GM06990 (cell line): ENCODE results near the gene GABBR2.

Source experiments
- DNase-seq: peaks from one replicate; pipeline ENCODE4 v3.0.0-alpha.2; 2011; ENCODE audit not compliant: insufficient read length; ENCODE audit errors: extremely low read depth
- H3K27me3 ChIP-seq: replicated peaks from 2 replicates; pipeline ENCODE4 v1.6.0; 2011; ENCODE audit warnings: low read length; ENCODE audit not compliant: control insufficient read depth, insufficient read depth
- H3K36me3 ChIP-seq: 2 replicates; pipeline ENCODE4 v1.5.1; 2011; ENCODE audit warnings: low read length; ENCODE audit not compliant: control insufficient read depth, insufficient read depth
- H3K4me3 ChIP-seq: replicated peaks from 2 replicates; pipeline ENCODE4 v1.5.1; 2011; ENCODE audit warnings: low read depth, mild to moderate bottlenecking, control low read depth, low read length
- CTCF ChIP-seq: IDR thresholded peaks from 2 replicates; pipeline ENCODE4 v1.5.1; 2011; ENCODE audit warnings: low read length, control low read depth, mild to moderate bottlenecking, inconsistent platforms; ENCODE audit not compliant: insufficient read depth, poor library complexity, severe bottlenecking

Gene GABBR2

GRCh38 chr9:98491231-98491651 lies 217.5 kb downstream of the GABBR2 start:
- Histone ChIP-seq H3K36me3 (no peaks in the 10 kb centered on the region), H3K27me3 (0 out of 2 replicates have a peak, but pooled peaks cover 2% of the 10 kb centered on the region), H3K4me3 (no peak overlapping the region)
- peak; percentile 21 for DNase-seq
- TF ChIP-seq CTCF: no peak

- H3K27me3 ChIP-seq: peaks cover 2% of the 10 kb centered on the region
- H3K4me3 ChIP-seq: no peak overlapping the region
- no peak for DNase-seq
- TF ChIP-seq CTCF: no peak
- no peaks in the 10 kb centered on the region for H3K36me3 ChIP-seq
Observed at GRCh38 chr9:98488571-98489312, 220.0 kb downstream of the GABBR2 start.

- Histone ChIP-seq H3K4me3 (no peak overlapping the region), H3K27me3 (peaks cover 2% of the 10 kb centered on the region), H3K36me3 (no peaks in the 10 kb centered on the region)
- DNase-seq: no peak
- no peak for TF ChIP-seq CTCF
Observed at GRCh38 chr9:98485706-98486105, 223.0 kb downstream of the GABBR2 start.

- TF ChIP-seq CTCF: no peak
- Histone ChIP-seq H3K4me3 (no peak overlapping the region), H3K27me3 (peaks cover 2% of the 10 kb centered on the region), H3K36me3 (no peaks in the 10 kb centered on the region)
- no peak for DNase-seq
Observed at GRCh38 chr9:98484162-98484561, 224.6 kb downstream of the GABBR2 start.

- no peaks in the 10 kb centered on the region for H3K36me3 ChIP-seq
- TF ChIP-seq CTCF: no peak
- no peak overlapping the region for H3K4me3 ChIP-seq
- no peaks in the 10 kb centered on the region; the same call in none of the 2 replicates for H3K27me3 ChIP-seq
- no peak for DNase-seq
Observed at GRCh38 chr9:98482226-98482625, 226.5 kb downstream of the GABBR2 start.
